Heart right ventricle (tissue), 16 donors: Measurements from ENCODE around the gene ACTR3C. TPM values are rescaled to one million over a fixed set of nuclear protein-coding genes. Genes with fewer than 3 reads are reported as not detected.

ENCODE experiments used
- ATAC-seq, 8 donors: fragments of 200-7000 bp; cut with Tn5 transposase; one replicate each; pipeline ENCODE4 v1.9.1; 2020; ENCODE audit warnings: mild to moderate bottlenecking in 8 of 8, moderate library complexity in 8 of 8, moderate number of reproducible peaks in 1 of 8
- DNase-seq, 2 donors: peaks; one replicate each; pipeline ENCODE4 v3.0.0-alpha.2; 2020
- H3K27ac ChIP-seq, 10 donors: fragments of 200-600 bp; sonication (generic) in 2 of 10; one replicate each; pipeline versions ENCODE4 v1.5.0 to v1.8.0; 2020 to 2022; ENCODE audit warnings: mild to moderate bottlenecking in 3 of 10
- H3K27me3 ChIP-seq, 7 donors: fragments of 200-600 bp; one replicate each; pipeline ENCODE4 v1.8.0; 2021 to 2022; ENCODE audit warnings: mild to moderate bottlenecking in 2 of 7
- H3K36me3 ChIP-seq, 9 donors: fragments of 200-600 bp; sonication (generic) in 1 of 9; one replicate each; pipeline versions ENCODE4 v1.5.0 to v1.8.0; 2020 to 2022; ENCODE audit warnings: mild to moderate bottlenecking in 2 of 9
- H3K4me1 ChIP-seq, 9 donors: fragments of 200-600 bp; sonication (generic) in 1 of 9; one replicate each; pipeline versions ENCODE4 v1.5.0 to v1.8.0; 2020 to 2022; ENCODE audit warnings: mild to moderate bottlenecking in 4 of 9
- H3K4me3 ChIP-seq, 10 donors: fragments of 200-600 bp; sonication (generic) in 2 of 10; one replicate each; pipeline versions ENCODE4 v1.5.0 to v1.8.0; 2020 to 2022; ENCODE audit warnings: mild to moderate bottlenecking in 7 of 10, moderate library complexity in 2 of 10
- H3K9me3 ChIP-seq, 11 donors: fragments of 200-600 bp in 10 of 11; sonication (generic) in 2 of 11; one replicate each; pipeline versions ENCODE4 v1.5.0 to v1.8.0; 2013 to 2022; ENCODE audit warnings: mild to moderate bottlenecking in 2 of 11, control low read depth in 1 of 11, moderate library complexity in 1 of 11
- CTCF ChIP-seq, 9 donors: fragments of 200-600 bp; sonication (generic) in 2 of 9; IDR thresholded peaks; one replicate each; pipeline versions ENCODE4 v1.5.0 to v1.8.0; 2021 to 2022; ENCODE audit warnings: antibody characterized with exemption in 9 of 9, mild to moderate bottlenecking in 5 of 9, moderate library complexity in 1 of 9
- WGBS, 2 donors: extraction: QIAGEN DNeasy Blood & Tissue Kit; methylation state at CpG; one replicate each; pipeline ENCODE4 v1.1.7; 2013; ENCODE audit warnings: inconsistent platforms in 1 of 2; 5-methylcytosine and 5-hydroxymethylcytosine counted together
- intact Hi-C, 10 donors: fragments of 100-400 bp; cut with DNase I; formaldehyde crosslinking; loops; one replicate each; pipeline versions ENCODE4 v1.11.1 to v1.14.2; 2022
- polyA plus RNA-seq, 2 donors: library from polyadenylated mRNA; stranded (reverse); fragments of 200-250 nt; gene quantifications; one replicate each; pipeline ENCODE4 v1.2.3, GENCODE V29; 2013
- total RNA-seq, 10 donors: library from RNA; stranded (reverse); fragmentation: NEBNext Ultra II Directional in 3 of 10; extraction: Animal tissue kit (Norgen Biotek cat#: 25700) in 3 of 10; gene quantifications; one replicate each; pipeline versions ENCODE4 v1.2.1 to v1.2.4, GENCODE V29; 2021 to 2023
- donor health status: Arrhythmogenic right ventricular cardiomyopathy.
- donor health status: ischemic (EF 13 %, LVEDD 7.1; RV severe dilation, severe dysfunction).
- donor health status: healthy with polysubstance abuse.
- donor health status: DM: no; HTN: yes; CAD: no.
- donor health status: DM: no; HTN: no; CAD: no.
- donor health status: ischemic (EF 25% LVEDD 6.9; RV normal size, moderate dysfunction).
- donor health status: ischemic (EF 25% LVEDD 5.7; RV mildly dilated, moderate dysfunction).
- donor health status: healthy.
- donor health status: DM: yes; HTN: yes; CAD: no.
- donor health status: Ischemic cardiomyopathy.
- donor health status: ischemic (EF 35%, LVEDD 5.7; RV mildly dilated, moderate dysfunction).
- donor health status: nonischemic (EF 11% LVEDD 7.7; RV severe dilation, severe dysfunction).
- donor health status: DM: yes; HTN: yes; CAD: no.
- donor health status: PGD.
- donor health status: ischemic (EF 29% LVEDD 5.4; RV normal size, mild dysfunction).
- donor health status: nonischemic (EF 23%, LVEDD 6.1; RV moderate dilation, normal function).

ACTR3C gene
- total and polyA plus RNA-seq, 12 donors: 2.6 to 7.0 (median 3.5) TPM

- Histone ChIP-seq H3K4me3 (no peak overlapping the region), H3K4me1 (peaks cover 0 to 31% (median 19%) of the 10 kb centered on the region in 9 donors), H3K9me3 (no peaks in the 10 kb centered on the region), H3K27me3 (peaks cover 0 to 35% (median 24%) of the 10 kb centered on the region in 7 donors), H3K36me3 (peaks cover 0 to 7% (median 0%) of the 10 kb centered on the region in 9 donors), H3K27ac (no peak overlapping the region)
- intact Hi-C loops: no loop called here
- no peak for DNase-seq
- WGBS, 2 donors: 79 to 80% methylated on average over 11 of the region's 11 CpGs
- no peak for ATAC-seq
- no peak for TF ChIP-seq CTCF (IDR thresholded peaks at IDR 0.05)
These were observed 15.0 kb upstream of the ACTR3C start for GRCh38 chr7:150338166-150338829.

GRCh38 chr7:150337659-150338081 is 14.3 kb upstream of the ACTR3C start:
- intact Hi-C loops: no loop called here
- WGBS, 2 donors: 87 to 90% methylated on average over 6 of the region's 6 CpGs
- H3K27ac ChIP-seq: no peak overlapping the region
- DNase-seq: no peak
- ATAC-seq: no peak
- no peak for TF ChIP-seq CTCF (IDR thresholded peaks at IDR 0.05)
- peaks cover 0 to 30% (median 22%) of the 10 kb centered on the region in 7 donors for H3K27me3 ChIP-seq
- no peak overlapping the region for H3K4me3 ChIP-seq
- H3K36me3 ChIP-seq: peaks cover 0 to 7% (median 0%) of the 10 kb centered on the region in 9 donors
- H3K4me1 ChIP-seq: peaks cover 0 to 31% (median 19%) of the 10 kb centered on the region in 9 donors
- no peaks in the 10 kb centered on the region for H3K9me3 ChIP-seq

GRCh38 chr7:150337179-150337578 is 13.8 kb upstream of the ACTR3C start:
- DNase-seq (no peak), ATAC-seq (no peak)
- H3K4me1 ChIP-seq: peaks cover 0 to 31% (median 19%) of the 10 kb centered on the region in 9 donors
- WGBS, 2 donors: 91 to 92% methylated on average over 16 to 18 of the region's 18 CpGs
- H3K36me3 ChIP-seq: peaks cover 0 to 7% (median 0%) of the 10 kb centered on the region in 9 donors
- TF ChIP-seq CTCF (IDR thresholded peaks at IDR 0.05): no peak
- intact Hi-C loops: no loop called here
- H3K27me3 ChIP-seq: peaks cover 0 to 27% (median 21%) of the 10 kb centered on the region in 7 donors
- no peaks in the 10 kb centered on the region for H3K9me3 ChIP-seq
- H3K4me3 ChIP-seq: no peak overlapping the region
- no peak overlapping the region for H3K27ac ChIP-seq

GRCh38 chr7:150336746-150337145 is 13.4 kb upstream of the ACTR3C start:
- Histone ChIP-seq H3K4me1 (peaks cover 0 to 27% (median 19%) of the 10 kb centered on the region in 9 donors), H3K36me3 (peaks cover 0 to 7% (median 0%) of the 10 kb centered on the region in 9 donors), H3K4me3 (no peak overlapping the region), H3K9me3 (no peaks in the 10 kb centered on the region), H3K27me3 (peaks cover 0 to 22% (median 17%) of the 10 kb centered on the region in 7 donors), H3K27ac (no peak overlapping the region)
- no peak for TF ChIP-seq CTCF (IDR thresholded peaks at IDR 0.05)
- intact Hi-C loops: no loop called here
- ATAC-seq: no peak
- WGBS, 2 donors: 93 to 96% methylated on average over 14 of the region's 14 CpGs
- DNase-seq: no peak
